ENCODE data around the gene MYL11. TPM values are rescaled to one million over a fixed set of nuclear protein-coding genes. Genes with fewer than 3 reads are reported as not detected.

Gene MYL11
- total and polyA plus RNA-seq, 12 donors: 1.1 to 2.9 (median 2.7) TPM; not detected in 9

GRCh38 chr16:30413112-30413806 is 38.7 kb downstream of the MYL11 start:
- intact Hi-C loops (cut with DNase I): no loop called here
- WGBS, 4 donors: 51 to 66% (median 61%) methylated on average over 6 of the region's 6 CpGs
- H3K4me3 ChIP-seq: no peak overlapping the region
- TF ChIP-seq CTCF (IDR thresholded peaks at IDR 0.05) (no peak), POLR2A (IDR thresholded peaks at IDR 0.05) (no peak)
- peak overlapping the region; percentile 19 to 81 (median 76) for H3K27ac ChIP-seq
- H3K36me3 ChIP-seq (replicated peaks in 1 of 2): no peaks in the 10 kb centered on the region
- DNase-seq: no peak
- no peaks in the 10 kb centered on the region for H3K27me3 ChIP-seq
- H3K4me1 ChIP-seq (replicated peaks in 1 of 2): peaks cover 26 to 42% of the 10 kb centered on the region in 2 donors
- no peaks in the 10 kb centered on the region for H3K9me3 ChIP-seq (replicated peaks in 1 of 3)

DNA sequence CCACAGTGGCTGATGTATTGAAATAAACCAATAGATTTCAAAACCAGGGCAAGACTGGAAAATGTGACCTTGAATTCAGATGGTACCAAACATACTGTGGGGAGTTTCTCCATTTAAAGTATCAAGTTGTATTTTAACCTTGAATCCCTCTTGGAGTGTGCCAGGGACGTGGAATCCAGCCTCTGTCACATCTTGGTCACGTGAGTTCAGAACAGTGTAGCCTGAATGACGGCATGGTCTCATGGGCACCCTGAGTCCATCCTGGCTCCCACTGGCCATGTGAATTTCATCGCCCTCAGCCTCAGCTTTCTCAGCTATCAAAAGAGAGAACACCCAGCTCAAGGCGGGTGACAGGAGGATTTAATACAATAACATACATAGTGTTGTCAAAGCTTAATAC is 39.6 kb downstream of the MYL11 start:
- TF ChIP-seq POLR2A (IDR thresholded peaks at IDR 0.05) (no peak), CTCF (IDR thresholded peaks at IDR 0.05) (no peak)
- Histone ChIP-seq H3K4me1 (replicated peaks in 1 of 2) (peaks cover 18 to 36% of the 10 kb centered on the region in 2 donors), H3K36me3 (replicated peaks in 1 of 2) (no peaks in the 10 kb centered on the region), H3K4me3 (no peak overlapping the region), H3K27me3 (no peaks in the 10 kb centered on the region), H3K9me3 (replicated peaks in 1 of 3) (no peaks in the 10 kb centered on the region), H3K27ac (peak overlapping the region in 4 of 5 donors; percentile 37 to 81 (median 78))
- DNase-seq: peak; percentile 58 to 84 (median 77)
- 56 to 84% (median 71%) methylated on average over 4 to 5 of the region's 5 CpGs for WGBS, 4 donors
- intact Hi-C loops (cut with DNase I): no loop called here

- Histone ChIP-seq H3K9me3 (replicated peaks in 1 of 3) (no peaks in the 10 kb centered on the region), H3K4me1 (replicated peaks in 1 of 2) (peaks cover 16 to 25% of the 10 kb centered on the region in 2 donors), H3K27me3 (no peaks in the 10 kb centered on the region), H3K27ac (peak overlapping the region in 1 of 5 donors; percentile 95), H3K4me3 (no peak overlapping the region), H3K36me3 (replicated peaks in 1 of 2) (no peaks in the 10 kb centered on the region)
- intact Hi-C loops (cut with DNase I): no loop called here
- DNase-seq: no peak
- TF ChIP-seq CTCF (IDR thresholded peaks at IDR 0.05) (no peak), POLR2A (IDR thresholded peaks at IDR 0.05) (no peak)
- WGBS, 4 donors: 90 to 97% (median 93%) methylated on average over 4 of the region's 4 CpGs
These were observed 41.5 kb downstream of the MYL11 start for GRCh38 chr16:30416047-30416603.

DNA sequence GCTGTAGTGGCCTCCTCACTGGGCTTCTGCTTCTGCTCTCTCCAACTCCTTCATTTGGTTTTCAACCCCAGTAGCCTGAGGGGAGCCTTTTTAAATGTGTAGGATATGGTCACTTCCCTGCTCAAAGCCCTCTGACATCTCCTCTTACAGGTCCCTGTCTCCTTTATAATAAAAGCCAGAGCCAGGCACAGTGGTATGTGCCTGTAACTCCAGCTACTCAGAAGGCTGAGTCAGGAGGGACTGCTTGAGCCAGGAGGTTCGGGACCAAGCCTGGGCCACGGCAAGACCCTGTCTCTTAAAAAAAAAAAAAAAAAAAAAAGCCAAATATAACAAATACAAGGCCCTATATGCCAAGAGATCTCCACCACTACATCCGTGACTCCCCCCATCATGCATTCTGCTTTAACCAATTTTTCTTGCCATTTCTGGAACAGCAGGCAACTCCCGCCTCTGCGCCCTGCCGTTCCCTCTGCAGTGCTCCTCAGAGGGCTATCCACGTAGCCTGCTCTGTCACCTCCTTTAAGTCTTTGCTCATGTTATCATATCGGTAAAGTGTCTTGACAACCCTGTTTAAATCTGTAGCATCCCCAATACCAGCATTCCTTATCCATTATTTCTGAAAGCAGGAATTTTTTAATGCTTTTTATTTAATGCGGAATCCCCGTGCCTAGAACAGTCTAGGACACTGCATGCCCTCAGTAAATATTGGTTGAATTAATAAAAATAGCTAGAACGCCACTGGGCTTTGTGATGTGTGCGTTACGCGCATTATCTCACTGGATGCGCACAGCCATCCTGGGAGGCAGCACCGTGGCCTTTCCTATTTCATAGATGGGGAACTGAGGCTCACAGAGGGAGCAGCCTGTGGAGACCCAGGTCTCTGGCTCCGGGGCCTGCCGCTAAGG is 42.3 kb downstream of the MYL11 start:
- Histone ChIP-seq H3K4me1 (replicated peaks in 1 of 2) (peaks cover 16 to 25% of the 10 kb centered on the region in 2 donors), H3K36me3 (replicated peaks in 1 of 2) (peaks cover 0 to under 1% of the 10 kb centered on the region in 2 donors), H3K4me3 (peak overlapping the region in 3 of 4 donors; percentile 30 to 84 (median 48)), H3K9me3 (replicated peaks in 1 of 3) (no peaks in the 10 kb centered on the region), H3K27me3 (no peaks in the 10 kb centered on the region), H3K27ac (peak overlapping the region in 3 of 5 donors; percentile 75 to 95 (median 94))
- DNase-seq: peak in 2 of 7 donors; percentile 16 to 46
- TF ChIP-seq POLR2A (IDR thresholded peaks at IDR 0.05): no peak
- WGBS, 4 donors: 65 to 86% (median 72%) methylated on average over 11 to 18 of the region's 18 CpGs
- intact Hi-C loops (cut with DNase I): no loop called here

Data from adrenal gland (tissue), 12 donors.